ENCODE results near the gene ATG4B.
A peak's percentile ranks its signal among the peaks of the same experiment; 100 is the strongest.
"Not testable (repeated sequence)": the region's sequence is repeated elsewhere in the genome, so short reads cannot be mapped to it uniquely, and the experiment has no call there.

Gene ATG4B

DNA sequence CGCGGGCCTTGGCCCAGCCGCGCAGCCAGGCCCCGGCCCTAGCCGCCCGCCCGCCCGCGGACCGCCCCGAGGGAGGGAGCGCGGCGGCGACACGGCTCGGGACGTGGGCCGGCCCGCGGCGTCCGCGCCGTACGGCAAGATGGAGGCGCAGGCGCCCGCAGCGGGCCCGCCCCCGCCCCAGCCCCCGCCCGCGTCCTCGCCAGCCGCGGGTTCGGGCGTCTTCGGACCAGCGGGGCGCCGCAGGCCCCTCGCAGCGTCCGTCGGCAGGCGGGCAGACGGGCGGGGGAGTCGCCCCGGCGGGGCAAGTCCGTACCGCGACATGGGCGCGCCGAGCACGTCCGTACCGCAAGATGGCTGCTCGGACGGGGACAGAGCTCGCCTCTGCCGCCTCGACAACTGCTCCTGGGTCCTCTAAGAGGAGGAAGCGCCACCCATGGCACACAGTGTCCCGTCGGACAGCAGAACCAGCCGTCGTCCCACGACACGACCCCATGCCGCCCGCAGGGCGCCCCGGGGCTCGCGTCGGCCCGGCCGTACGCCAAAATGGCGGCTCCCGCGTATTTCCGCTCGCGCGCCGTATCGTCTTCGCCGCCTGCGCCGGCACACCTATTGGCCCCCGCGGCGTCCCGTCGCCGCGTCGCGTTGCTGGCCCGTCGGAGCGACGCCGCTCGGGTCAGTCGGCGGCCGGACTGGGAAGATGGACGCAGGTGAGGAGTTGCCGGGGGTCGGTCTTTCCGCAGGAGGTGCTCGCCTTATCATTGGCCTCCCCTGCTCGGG, at the start of gene ATG4B, which contains the start of gene THAP4:
Gene ATG4B, plus strand, starts transcription at position 676 of the 777 bp plus-strand sequence. Its CDS starts 22 bp downstream, at position 698.
Gene THAP4, minus strand, starts transcription at position 141 of the 777 bp plus-strand sequence. CDS start 141 bp downstream, outside the sequence.
- DNase-seq (ENCODE audit: extremely low spot score): peak; percentile 88
- CTCF ChIA-PET: interaction anchor here (0.5 kb wide), 1 partner anchor 241 kb away, joined by 3 read pairs; no protein-coding TSS in a partner anchor
- POLR2A ChIA-PET: interaction anchor here (1.5 kb wide), 1 partner anchor 49 kb away, joined by 8 read pairs; the partner anchor contains the start of gene DTYMK
- TF ChIP-seq FOXA1 (IDR thresholded peaks at IDR 0.05) (no peak), ARNT (IDR thresholded peaks at IDR 0.05) (no peak), TARDBP (IDR thresholded peaks at IDR 0.05) (no peak), L3MBTL2 (conservative IDR thresholded peaks at IDR 0.05) (no peak), FOXM1 (IDR thresholded peaks at IDR 0.05; ENCODE audit: borderline replicate concordance) (no peak)

DNA sequence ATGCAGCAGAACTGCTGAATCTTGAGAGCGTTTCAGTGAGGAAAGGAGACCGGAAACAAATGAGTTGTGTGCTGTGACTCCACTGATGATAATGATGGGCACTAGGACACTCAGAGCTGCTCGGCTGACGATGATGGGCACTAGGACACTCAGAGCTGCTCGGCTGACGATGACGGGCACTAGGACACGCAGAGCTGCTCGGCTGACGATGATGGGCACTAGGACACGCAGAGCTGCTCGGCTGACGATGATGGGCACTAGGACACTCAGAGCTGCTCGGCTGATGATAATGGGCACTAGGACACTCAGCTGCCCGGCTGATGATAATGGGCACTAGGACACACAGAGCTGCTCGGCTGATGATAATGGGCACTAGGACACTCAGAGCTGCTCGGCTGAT, 47.6 kb upstream of the ATG4B start:
- CTCF ChIA-PET; DNase-seq (ENCODE audit: extremely low spot score); POLR2A ChIA-PET: not testable (repeated sequence)

DNA sequence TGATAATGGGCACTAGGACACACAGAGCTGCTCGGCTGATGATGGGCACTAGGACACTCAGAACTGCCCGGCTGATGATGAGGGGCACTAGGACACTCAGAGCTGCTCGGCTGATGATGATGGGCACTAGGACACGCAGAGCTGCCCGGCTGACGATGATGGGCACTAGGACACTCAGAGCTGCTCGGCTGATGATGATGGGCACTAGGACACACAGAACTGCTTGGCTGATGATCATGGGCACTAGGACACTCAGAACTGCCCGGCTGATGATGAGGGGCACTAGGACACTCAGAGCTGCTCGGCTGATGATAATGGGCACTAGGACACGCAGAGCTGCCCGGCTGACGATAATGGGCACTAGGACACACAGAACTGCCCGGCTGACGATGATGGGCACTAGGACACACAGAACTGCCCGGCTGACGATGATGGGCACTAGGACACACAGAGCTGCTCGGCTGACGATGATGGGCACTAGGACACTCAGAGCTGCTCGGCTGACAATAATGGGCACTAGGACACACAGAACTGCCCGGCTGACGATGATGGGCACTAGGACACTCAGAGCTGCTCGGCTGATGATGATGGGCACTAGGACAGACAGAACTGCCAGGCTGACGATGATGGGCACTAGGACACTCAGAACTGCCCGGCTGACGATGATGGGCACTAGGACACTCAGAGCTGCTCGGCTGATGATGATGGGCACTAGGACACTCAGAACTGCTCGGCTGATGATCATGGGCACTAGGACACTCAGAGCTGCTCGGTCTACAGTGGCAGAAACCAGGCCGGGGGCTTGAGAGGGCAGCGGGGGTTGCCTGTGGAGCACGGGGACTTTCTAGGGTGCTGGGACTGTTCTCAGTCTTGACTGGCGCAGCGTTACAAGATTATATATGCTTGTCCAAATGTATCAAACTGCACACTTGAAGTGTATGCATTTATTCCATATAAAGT, 46.7 kb upstream of the ATG4B start:
- DNase-seq (ENCODE audit: extremely low spot score); POLR2A ChIA-PET: not testable (repeated sequence)
- CTCF ChIA-PET: interaction anchor here (1.2 kb wide), 1 partner anchor 20 kb away, joined by 3 read pairs; no protein-coding TSS in a partner anchor

DNA sequence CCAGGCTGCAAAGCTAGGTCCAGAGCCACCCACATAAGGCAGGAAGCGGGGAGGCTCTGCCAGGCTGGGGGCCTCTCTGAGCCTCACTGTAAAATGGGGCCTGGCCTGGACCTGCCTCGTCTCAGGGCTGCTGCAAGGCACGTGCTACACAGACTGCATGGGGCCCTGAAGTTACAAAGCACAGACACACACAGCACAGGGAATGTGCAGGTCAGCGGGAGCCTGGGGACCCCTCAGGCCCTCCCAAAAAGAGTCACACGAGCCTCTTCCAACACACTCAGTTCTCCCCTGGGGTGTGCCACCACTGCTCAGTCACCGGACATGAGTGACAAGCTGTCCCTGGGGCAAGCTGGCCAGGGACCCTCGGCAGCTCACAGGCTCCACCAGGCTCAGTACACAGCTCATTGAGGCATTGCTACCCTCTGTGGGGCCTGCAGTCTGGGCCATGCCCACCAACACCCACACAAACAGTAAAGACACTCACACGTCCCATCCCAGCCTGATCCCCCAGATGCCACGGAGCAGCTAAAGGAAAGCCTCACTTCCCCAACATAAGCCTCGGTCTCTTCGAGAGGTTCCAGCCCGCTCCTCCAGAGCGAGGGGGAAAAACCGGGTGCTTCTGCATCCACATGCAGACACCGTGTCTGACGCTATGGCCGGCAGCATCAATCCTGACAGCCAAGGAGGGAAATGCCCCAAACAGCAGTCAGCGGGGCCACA, 45.2 kb upstream of the ATG4B start:
- ChIA-PET POLR2A (no interaction called here), CTCF (interaction anchor here (1.2 kb wide), 1 partner anchor 18 kb away, joined by 3 read pairs; no protein-coding TSS in a partner anchor)
- no peak for DNase-seq (ENCODE audit: extremely low spot score)
- TF ChIP-seq FOXA1 (IDR thresholded peaks at IDR 0.05): no peak
- no peak for TF ChIP-seq ELF4 (IDR thresholded peaks at IDR 0.05)
- no peak for TF ChIP-seq HDGF (IDR thresholded peaks at IDR 0.05; ENCODE audit: borderline replicate concordance)
- TF ChIP-seq, protein P1, sequence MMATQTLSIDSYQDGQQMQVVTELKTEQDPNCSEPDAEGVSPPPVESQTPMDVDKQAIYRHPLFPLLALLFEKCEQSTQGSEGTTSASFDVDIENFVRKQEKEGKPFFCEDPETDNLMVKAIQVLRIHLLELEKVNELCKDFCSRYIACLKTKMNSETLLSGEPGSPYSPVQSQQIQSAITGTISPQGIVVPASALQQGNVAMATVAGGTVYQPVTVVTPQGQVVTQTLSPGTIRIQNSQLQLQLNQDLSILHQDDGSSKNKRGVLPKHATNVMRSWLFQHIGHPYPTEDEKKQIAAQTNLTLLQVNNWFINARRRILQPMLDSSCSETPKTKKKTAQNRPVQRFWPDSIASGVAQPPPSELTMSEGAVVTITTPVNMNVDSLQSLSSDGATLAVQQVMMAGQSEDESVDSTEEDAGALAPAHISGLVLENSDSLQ (IDR thresholded peaks at IDR 0.05): no peak
- TF ChIP-seq FOXK2 (IDR thresholded peaks at IDR 0.05): no peak
- no peak for TF ChIP-seq L3MBTL2 (conservative IDR thresholded peaks at IDR 0.05)

DNA sequence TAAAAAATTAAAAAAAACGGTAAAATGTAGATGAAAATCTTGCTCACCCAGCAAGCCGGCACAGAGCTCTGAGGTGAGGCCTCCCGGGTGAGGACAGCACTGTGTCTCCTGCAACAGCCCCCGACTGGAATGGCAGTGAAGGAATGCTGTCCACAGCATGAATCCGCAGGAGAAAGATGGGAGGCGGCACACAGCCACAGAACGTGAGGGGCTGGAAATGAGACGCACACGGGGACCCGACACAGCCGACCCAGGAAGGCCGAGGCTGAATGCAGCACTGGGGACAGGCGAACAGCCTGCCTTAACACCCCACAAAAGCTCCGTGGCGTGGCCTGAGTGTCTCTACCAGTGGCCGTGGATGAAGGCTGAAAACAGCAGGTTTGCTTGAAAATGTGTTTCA, 44.2 kb upstream of the ATG4B start:
- DNase-seq (ENCODE audit: extremely low spot score): no peak
- ChIA-PET POLR2A (no interaction called here), CTCF (no interaction called here)
- no peak for TF ChIP-seq ELF4 (IDR thresholded peaks at IDR 0.05)
- TF ChIP-seq ZNF384 (IDR thresholded peaks at IDR 0.05): no peak
- TF ChIP-seq SUZ12 (IDR thresholded peaks at IDR 0.05): no peak
- TF ChIP-seq NFRKB (IDR thresholded peaks at IDR 0.05): no peak
- TF ChIP-seq FOXA1 (IDR thresholded peaks at IDR 0.05): no peak
- no peak for TF ChIP-seq ARNT (IDR thresholded peaks at IDR 0.05)
- TF ChIP-seq L3MBTL2 (conservative IDR thresholded peaks at IDR 0.05): no peak
- TF ChIP-seq TARDBP (IDR thresholded peaks at IDR 0.05): no peak
- no peak for TF ChIP-seq HDGF (IDR thresholded peaks at IDR 0.05; ENCODE audit: borderline replicate concordance)

DNA sequence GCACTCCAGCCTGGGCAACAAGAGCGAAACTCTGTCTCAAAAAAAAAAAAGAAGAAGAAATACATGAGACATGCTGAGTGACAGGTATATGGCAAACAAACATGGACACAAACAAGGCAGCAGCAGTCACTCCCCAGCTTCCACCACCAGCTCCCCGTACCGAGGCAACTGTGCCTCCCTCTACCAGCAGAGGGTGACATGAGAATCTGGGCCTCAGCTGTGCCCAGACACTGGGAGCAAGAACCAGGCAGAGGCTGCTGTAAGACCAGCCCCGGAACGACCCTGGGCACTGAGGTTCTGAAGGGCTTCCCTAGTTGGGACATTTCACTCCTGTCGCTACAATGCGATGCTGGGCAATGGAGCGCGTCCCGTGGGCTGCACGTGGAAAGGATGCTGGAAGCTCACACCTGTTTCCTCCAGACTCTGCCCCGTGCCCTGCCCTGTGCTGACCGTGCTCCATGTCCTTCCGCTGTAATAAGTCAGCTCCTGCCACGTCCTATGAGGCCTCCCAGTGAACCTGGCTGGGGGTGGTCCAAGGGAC, 41.8 kb upstream of the ATG4B start:
- ChIA-PET POLR2A (no interaction called here), CTCF (interaction anchor here (1.0 to 1.2 kb wide), 2 partner anchors 15 to 64 kb away, joined by 3 read pairs; no protein-coding TSS in a partner anchor)
- TF ChIP-seq, protein P1 (IDR thresholded peaks at IDR 0.05): peak; percentile 33; the same call in 1 of the 2 replicates
- TF ChIP-seq ELF4 (IDR thresholded peaks at IDR 0.05): no peak
- no peak for DNase-seq (ENCODE audit: extremely low spot score)

DNA sequence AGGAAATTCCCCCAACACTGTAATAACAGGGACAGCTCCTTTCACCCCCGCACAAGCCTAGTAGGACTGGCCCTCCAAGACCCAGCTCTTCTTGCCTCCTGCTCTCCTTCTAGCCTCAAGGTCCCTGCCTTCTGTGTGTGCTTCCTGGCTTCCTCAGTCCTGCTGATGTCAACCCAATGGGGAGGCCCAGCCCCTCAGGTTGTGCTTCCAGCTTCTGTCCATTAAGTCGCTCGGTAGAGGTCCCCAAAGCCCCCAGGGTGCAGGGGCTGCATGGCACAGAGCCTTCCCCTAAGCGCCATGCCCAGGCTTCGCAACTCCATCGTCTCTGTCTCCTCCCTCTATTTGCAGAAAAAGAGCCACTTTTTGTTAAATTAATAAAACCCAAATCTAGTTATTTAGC, 39.9 kb upstream of the ATG4B start:
- DNase-seq (ENCODE audit: extremely low spot score): no peak
- CTCF ChIA-PET: interaction anchor here (0.9 kb wide), 1 partner anchor 8 kb away, joined by 4 read pairs; no protein-coding TSS in a partner anchor
- POLR2A ChIA-PET: no interaction called here
- TF ChIP-seq CTBP1 (IDR thresholded peaks at IDR 0.05; ENCODE audit: borderline replicate concordance): no peak
- no peak for TF ChIP-seq NFRKB (IDR thresholded peaks at IDR 0.05)
- no peak for TF ChIP-seq SUZ12 (IDR thresholded peaks at IDR 0.05)
- TF ChIP-seq SP1 (IDR thresholded peaks at IDR 0.05): no peak
- no peak for TF ChIP-seq ELF4 (IDR thresholded peaks at IDR 0.05)
- no peak for TF ChIP-seq TARDBP (IDR thresholded peaks at IDR 0.05)
- TF ChIP-seq ZNF384 (IDR thresholded peaks at IDR 0.05): no peak
- no peak for TF ChIP-seq LEF1 (IDR thresholded peaks at IDR 0.05; ENCODE audit: borderline replicate concordance)
- no peak for TF ChIP-seq BHLHE40 (IDR thresholded peaks at IDR 0.05; ENCODE audit: borderline replicate concordance)

Measured in HEK293T (cell line).